GM23338 (cell line): Measurements from ENCODE around the gene EP300. TPM values are rescaled to one million over a fixed set of nuclear protein-coding genes. Genes with fewer than 3 reads are reported as not detected.

Source experiments
- ATAC-seq: fragments of 200-7000 bp; cut with Tn5 transposase; 3 replicates; pipeline ENCODE4 v1.9.1; 2020
- DNase-seq: peaks from one replicate; pipeline ENCODE4 v3.0.0-alpha.2; 2015; ENCODE audit warnings: low spot score
- H2AFZ ChIP-seq: fragments of 200-600 bp; sonication (generic); 2 replicates; pipeline ENCODE4 v1.8.0; 2016; ENCODE audit warnings: antibody characterized with exemption, mild to moderate bottlenecking, moderate library complexity
- H3F3A ChIP-seq: fragments of 200-600 bp; sonication (generic); replicated peaks from 2 replicates; pipeline ENCODE4 v1.8.0; 2017; ENCODE audit warnings: antibody characterized with exemption, mixed run types, low read depth
- H3K27ac ChIP-seq: fragments of 200-600 bp; sonication (generic); 2 replicates; pipeline ENCODE4 v1.6.1; 2016; ENCODE audit warnings: low read depth
- H3K27me3 ChIP-seq: fragments of 200-600 bp; sonication (generic); 2 replicates; pipeline ENCODE4 v1.8.0; 2016; ENCODE audit warnings: mild to moderate bottlenecking, mixed run types, moderate library complexity; ENCODE audit not compliant: insufficient read depth
- H3K36me3 ChIP-seq: fragments of 200-600 bp; sonication (generic); 2 replicates; pipeline ENCODE4 v1.8.0; 2016; ENCODE audit warnings: mild to moderate bottlenecking; ENCODE audit not compliant: insufficient read depth
- H3K4me1 ChIP-seq: fragments of 200-600 bp; sonication (generic); 2 replicates; pipeline ENCODE4 v1.8.0; 2016; ENCODE audit warnings: mild to moderate bottlenecking, moderate library complexity; ENCODE audit not compliant: insufficient read depth
- H3K4me2 ChIP-seq: fragments of 200-600 bp; sonication (generic); 2 replicates; pipeline ENCODE4 v1.7.1; 2017; ENCODE audit warnings: mixed run types
- H3K4me3 ChIP-seq: fragments of 200-600 bp; sonication (generic); 2 replicates; pipeline ENCODE4 v1.6.1; 2016; ENCODE audit warnings: mixed run types
- H3K79me2 ChIP-seq: fragments of 200-600 bp; sonication (generic); replicated peaks from 2 replicates; pipeline ENCODE4 v1.8.0; 2017; ENCODE audit warnings: mild to moderate bottlenecking; ENCODE audit not compliant: insufficient read depth
- H3K9me2 ChIP-seq: fragments of 200-600 bp; sonication (generic); 2 replicates; pipeline ENCODE4 v1.8.0; 2017; ENCODE audit not compliant: insufficient read depth
- H4K20me1 ChIP-seq: fragments of 200-600 bp; sonication (generic); replicated peaks from 2 replicates; pipeline ENCODE4 v1.8.0; 2017; ENCODE audit warnings: mild to moderate bottlenecking; ENCODE audit not compliant: insufficient read depth
- H3K27ac Mint-ChIP-seq: 2 replicates; pipeline ENCODE4 v1.8.0; 2020; ENCODE audit warnings: inconsistent platforms, mild to moderate bottlenecking, moderate library complexity, mixed read lengths
- H3K27me3 Mint-ChIP-seq: 3 replicates; pipeline ENCODE4 v1.8.0; 2022; ENCODE audit warnings: low read depth, mild to moderate bottlenecking, moderate library complexity, mixed read lengths, inconsistent platforms; ENCODE audit not compliant: insufficient read depth, poor library complexity
- H3K36me3 Mint-ChIP-seq: 3 replicates; pipeline ENCODE4 v1.8.0; 2021; ENCODE audit warnings: low read depth, mild to moderate bottlenecking, inconsistent platforms, moderate library complexity, mixed read lengths
- H3K4me1 Mint-ChIP-seq: 3 replicates; pipeline ENCODE4 v1.8.0; 2020; ENCODE audit warnings: mild to moderate bottlenecking, inconsistent platforms, mixed read lengths
- H3K4me3 Mint-ChIP-seq: 3 replicates; pipeline ENCODE4 v1.8.0; 2021; ENCODE audit warnings: moderate library complexity, mild to moderate bottlenecking, inconsistent platforms, mixed read lengths
- H3K9me3 Mint-ChIP-seq: 3 replicates; pipeline ENCODE4 v1.8.0; 2020; ENCODE audit warnings: moderate library complexity, mild to moderate bottlenecking, inconsistent platforms, mixed read lengths
- CREB1 ChIP-seq: fragments of 250-450 bp; sonication (Bioruptor Pico); IDR thresholded peaks from 2 replicates; pipeline ENCODE4 v1.5.0; 2020; ENCODE audit warnings: low read depth, mild to moderate bottlenecking, moderate library complexity
- EZH2 ChIP-seq: fragments of 200-600 bp; sonication (generic); IDR thresholded peaks from one replicate; pipeline ENCODE4 v1.8.0; 2017; ENCODE audit warnings: antibody characterized with exemption, mild to moderate bottlenecking, low read depth; ENCODE audit not compliant: unreplicated experiment
- EZH2phosphoT487 ChIP-seq: fragments of 200-600 bp; sonication (generic); IDR thresholded peaks from one replicate; pipeline ENCODE4 v1.8.1; 2018; ENCODE audit warnings: antibody characterized with exemption; ENCODE audit not compliant: unreplicated experiment
- JUNB ChIP-seq: IDR thresholded peaks from one replicate; pipeline ENCODE4 v1.6.1; 2016; ENCODE audit warnings: antibody characterized with exemption; ENCODE audit not compliant: unreplicated experiment
- POLR2AphosphoS5 ChIP-seq: IDR thresholded peaks from 2 replicates; pipeline ENCODE4 v1.6.1; 2016; ENCODE audit warnings: antibody characterized with exemption, low read depth
- STAT1 ChIP-seq: IDR thresholded peaks from one replicate; pipeline ENCODE4 v1.6.1; 2016; ENCODE audit warnings: antibody characterized with exemption; ENCODE audit not compliant: unreplicated experiment
- ZNF114 ChIP-seq: fragments of 250-450 bp; sonication (Bioruptor Pico); IDR thresholded peaks from 2 replicates; pipeline ENCODE4 v1.5.0; 2020; ENCODE audit warnings: mild to moderate bottlenecking, moderate library complexity
- polyA plus RNA-seq: library from polyadenylated mRNA; unstranded; fragments of >200 nt; fragmentation: Nextera tagmentation; extraction: Ambion mirVana; gene quantifications from 2 replicates; pipeline ENCODE4 v1.2.1, GENCODE V29; 2016
- total RNA-seq: library from RNA; depleted of rRNA; stranded (reverse); fragments of >200 nt; shearing (Covaris generic); gene quantifications from 2 replicates; pipeline ENCODE4 v1.2.3, GENCODE V29; 2014
- TF ChIP-seq, protein P1 (sequence below): IDR thresholded peaks from 2 replicates; pipeline ENCODE4 v1.6.1; 2016; ENCODE audit warnings: antibody characterized with exemption
- TF ChIP-seq, protein P2 (sequence below): IDR thresholded peaks from one replicate; pipeline ENCODE4 v1.6.1; 2018; ENCODE audit warnings: antibody characterized with exemption; ENCODE audit not compliant: unreplicated experiment
- TF ChIP-seq, protein P3 (sequence below): fragments of 250-450 bp; sonication (Bioruptor Pico); IDR thresholded peaks from 2 replicates; pipeline ENCODE4 v1.5.0; 2020; ENCODE audit warnings: mild to moderate bottlenecking, moderate library complexity

The EP300 gene
- total and polyA plus RNA-seq, 2 experiments from 2014 or later = 40.7 to 129 TPM

DNA sequence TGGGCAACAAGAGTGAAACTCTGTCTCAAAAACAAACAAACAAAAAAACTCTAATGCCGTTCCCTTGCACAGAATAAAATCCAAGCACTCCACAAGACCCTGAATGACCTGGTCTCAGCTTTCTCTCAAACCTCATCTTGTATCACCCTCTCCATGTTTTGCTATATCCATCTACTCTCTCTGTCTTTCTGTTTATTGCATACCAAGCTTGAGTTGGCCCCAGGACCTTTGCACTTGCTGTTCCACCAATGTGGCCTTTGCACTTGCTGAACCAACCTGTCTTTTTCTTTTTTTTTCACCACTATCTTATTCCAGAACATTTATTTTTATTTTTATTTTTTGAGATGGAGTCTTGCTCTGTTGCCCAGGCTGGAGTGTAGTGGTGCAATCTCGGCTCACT, 110.7 kb downstream of the EP300 start:
- Histone ChIP-seq H3K79me2 (peaks cover 21% of the 10 kb centered on the region), H3K36me3 (no peaks in the 10 kb centered on the region), H3K4me3 (no peak overlapping the region), H4K20me1 (no peaks in the 10 kb centered on the region), H3F3A (0 out of 2 replicates have a peak, but pooled peaks cover 9% of the 10 kb centered on the region), H3K9me2 (no peaks in the 10 kb centered on the region), H2AFZ (no peak overlapping the region), H3K4me1 (no peaks in the 10 kb centered on the region; the same call in 1 of the 2 replicates), H3K27me3 (peaks cover 15% of the 10 kb centered on the region), H3K27ac (no peak overlapping the region), H3K4me2 (no peak overlapping the region)
- no peak overlapping the region for H3K4me3 Mint-ChIP-seq
- H3K27me3 Mint-ChIP-seq = peaks cover 26% of the 10 kb centered on the region
- no peaks in the 10 kb centered on the region for H3K36me3 Mint-ChIP-seq
- ATAC-seq (no peak), DNase-seq (no peak)
- no peak for TF ChIP-seq CREB1 (CRISPR knock-in tag)
- TF ChIP-seq JUNB = no peak
- no peak for TF ChIP-seq STAT1
- TF ChIP-seq POLR2AphosphoS5 = no peak
- no peak for TF ChIP-seq EZH2phosphoT487
- TF ChIP-seq, protein P1, sequence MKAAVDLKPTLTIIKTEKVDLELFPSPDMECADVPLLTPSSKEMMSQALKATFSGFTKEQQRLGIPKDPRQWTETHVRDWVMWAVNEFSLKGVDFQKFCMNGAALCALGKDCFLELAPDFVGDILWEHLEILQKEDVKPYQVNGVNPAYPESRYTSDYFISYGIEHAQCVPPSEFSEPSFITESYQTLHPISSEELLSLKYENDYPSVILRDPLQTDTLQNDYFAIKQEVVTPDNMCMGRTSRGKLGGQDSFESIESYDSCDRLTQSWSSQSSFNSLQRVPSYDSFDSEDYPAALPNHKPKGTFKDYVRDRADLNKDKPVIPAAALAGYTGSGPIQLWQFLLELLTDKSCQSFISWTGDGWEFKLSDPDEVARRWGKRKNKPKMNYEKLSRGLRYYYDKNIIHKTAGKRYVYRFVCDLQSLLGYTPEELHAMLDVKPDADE = no peak
- TF ChIP-seq, protein P2, sequence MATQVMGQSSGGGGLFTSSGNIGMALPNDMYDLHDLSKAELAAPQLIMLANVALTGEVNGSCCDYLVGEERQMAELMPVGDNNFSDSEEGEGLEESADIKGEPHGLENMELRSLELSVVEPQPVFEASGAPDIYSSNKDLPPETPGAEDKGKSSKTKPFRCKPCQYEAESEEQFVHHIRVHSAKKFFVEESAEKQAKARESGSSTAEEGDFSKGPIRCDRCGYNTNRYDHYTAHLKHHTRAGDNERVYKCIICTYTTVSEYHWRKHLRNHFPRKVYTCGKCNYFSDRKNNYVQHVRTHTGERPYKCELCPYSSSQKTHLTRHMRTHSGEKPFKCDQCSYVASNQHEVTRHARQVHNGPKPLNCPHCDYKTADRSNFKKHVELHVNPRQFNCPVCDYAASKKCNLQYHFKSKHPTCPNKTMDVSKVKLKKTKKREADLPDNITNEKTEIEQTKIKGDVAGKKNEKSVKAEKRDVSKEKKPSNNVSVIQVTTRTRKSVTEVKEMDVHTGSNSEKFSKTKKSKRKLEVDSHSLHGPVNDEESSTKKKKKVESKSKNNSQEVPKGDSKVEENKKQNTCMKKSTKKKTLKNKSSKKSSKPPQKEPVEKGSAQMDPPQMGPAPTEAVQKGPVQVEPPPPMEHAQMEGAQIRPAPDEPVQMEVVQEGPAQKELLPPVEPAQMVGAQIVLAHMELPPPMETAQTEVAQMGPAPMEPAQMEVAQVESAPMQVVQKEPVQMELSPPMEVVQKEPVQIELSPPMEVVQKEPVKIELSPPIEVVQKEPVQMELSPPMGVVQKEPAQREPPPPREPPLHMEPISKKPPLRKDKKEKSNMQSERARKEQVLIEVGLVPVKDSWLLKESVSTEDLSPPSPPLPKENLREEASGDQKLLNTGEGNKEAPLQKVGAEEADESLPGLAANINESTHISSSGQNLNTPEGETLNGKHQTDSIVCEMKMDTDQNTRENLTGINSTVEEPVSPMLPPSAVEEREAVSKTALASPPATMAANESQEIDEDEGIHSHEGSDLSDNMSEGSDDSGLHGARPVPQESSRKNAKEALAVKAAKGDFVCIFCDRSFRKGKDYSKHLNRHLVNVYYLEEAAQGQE = no peak
- no peak for TF ChIP-seq ZNF114 (CRISPR knock-in tag)
- TF ChIP-seq, protein P3, sequence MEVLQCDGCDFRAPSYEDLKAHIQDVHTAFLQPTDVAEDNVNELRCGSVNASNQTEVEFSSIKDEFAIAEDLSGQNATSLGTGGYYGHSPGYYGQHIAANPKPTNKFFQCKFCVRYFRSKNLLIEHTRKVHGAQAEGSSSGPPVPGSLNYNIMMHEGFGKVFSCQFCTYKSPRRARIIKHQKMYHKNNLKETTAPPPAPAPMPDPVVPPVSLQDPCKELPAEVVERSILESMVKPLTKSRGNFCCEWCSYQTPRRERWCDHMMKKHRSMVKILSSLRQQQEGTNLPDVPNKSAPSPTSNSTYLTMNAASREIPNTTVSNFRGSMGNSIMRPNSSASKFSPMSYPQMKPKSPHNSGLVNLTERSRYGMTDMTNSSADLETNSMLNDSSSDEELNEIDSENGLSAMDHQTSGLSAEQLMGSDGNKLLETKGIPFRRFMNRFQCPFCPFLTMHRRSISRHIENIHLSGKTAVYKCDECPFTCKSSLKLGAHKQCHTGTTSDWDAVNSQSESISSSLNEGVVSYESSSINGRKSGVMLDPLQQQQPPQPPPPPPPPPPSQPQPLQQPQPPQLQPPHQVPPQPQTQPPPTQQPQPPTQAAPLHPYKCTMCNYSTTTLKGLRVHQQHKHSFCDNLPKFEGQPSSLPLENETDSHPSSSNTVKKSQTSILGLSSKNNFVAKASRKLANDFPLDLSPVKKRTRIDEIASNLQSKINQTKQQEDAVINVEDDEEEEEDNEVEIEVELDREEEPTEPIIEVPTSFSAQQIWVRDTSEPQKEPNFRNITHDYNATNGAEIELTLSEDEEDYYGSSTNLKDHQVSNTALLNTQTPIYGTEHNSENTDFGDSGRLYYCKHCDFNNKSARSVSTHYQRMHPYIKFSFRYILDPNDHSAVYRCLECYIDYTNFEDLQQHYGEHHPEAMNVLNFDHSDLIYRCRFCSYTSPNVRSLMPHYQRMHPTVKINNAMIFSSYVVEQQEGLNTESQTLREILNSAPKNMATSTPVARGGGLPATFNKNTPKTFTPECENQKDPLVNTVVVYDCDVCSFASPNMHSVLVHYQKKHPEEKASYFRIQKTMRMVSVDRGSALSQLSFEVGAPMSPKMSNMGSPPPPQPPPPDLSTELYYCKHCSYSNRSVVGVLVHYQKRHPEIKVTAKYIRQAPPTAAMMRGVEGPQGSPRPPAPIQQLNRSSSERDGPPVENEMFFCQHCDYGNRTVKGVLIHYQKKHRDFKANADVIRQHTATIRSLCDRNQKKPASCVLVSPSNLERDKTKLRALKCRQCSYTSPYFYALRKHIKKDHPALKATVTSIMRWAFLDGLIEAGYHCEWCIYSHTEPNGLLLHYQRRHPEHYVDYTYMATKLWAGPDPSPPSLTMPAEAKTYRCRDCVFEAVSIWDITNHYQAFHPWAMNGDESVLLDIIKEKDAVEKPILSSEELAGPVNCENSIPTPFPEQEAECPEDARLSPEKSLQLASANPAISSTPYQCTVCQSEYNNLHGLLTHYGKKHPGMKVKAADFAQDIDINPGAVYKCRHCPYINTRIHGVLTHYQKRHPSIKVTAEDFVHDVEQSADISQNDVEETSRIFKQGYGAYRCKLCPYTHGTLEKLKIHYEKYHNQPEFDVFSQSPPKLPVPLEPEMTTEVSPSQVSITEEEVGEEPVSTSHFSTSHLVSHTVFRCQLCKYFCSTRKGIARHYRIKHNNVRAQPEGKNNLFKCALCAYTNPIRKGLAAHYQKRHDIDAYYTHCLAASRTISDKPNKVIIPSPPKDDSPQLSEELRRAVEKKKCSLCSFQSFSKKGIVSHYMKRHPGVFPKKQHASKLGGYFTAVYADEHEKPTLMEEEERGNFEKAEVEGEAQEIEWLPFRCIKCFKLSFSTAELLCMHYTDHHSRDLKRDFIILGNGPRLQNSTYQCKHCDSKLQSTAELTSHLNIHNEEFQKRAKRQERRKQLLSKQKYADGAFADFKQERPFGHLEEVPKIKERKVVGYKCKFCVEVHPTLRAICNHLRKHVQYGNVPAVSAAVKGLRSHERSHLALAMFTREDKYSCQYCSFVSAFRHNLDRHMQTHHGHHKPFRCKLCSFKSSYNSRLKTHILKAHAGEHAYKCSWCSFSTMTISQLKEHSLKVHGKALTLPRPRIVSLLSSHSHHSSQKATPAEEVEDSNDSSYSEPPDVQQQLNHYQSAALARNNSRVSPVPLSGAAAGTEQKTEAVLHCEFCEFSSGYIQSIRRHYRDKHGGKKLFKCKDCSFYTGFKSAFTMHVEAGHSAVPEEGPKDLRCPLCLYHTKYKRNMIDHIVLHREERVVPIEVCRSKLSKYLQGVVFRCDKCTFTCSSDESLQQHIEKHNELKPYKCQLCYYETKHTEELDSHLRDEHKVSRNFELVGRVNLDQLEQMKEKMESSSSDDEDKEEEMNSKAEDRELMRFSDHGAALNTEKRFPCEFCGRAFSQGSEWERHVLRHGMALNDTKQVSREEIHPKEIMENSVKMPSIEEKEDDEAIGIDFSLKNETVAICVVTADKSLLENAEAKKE (CRISPR knock-in tag) = no peak
- no peak for TF ChIP-seq EZH2
- no peaks in the 10 kb centered on the region for H3K9me3 Mint-ChIP-seq
- peaks cover 3% of the 10 kb centered on the region for H3K4me1 Mint-ChIP-seq
- H3K27ac Mint-ChIP-seq = no peak overlapping the region
